SU-DHL-6 (cell line): ENCODE data around the gene GLRA1.

Source experiments
- H2AFZ ChIP-seq: fragments of 200-600 bp; sonication (generic); 2 replicates; pipeline ENCODE4 v1.6.1; 2014; ENCODE audit warnings: low read depth, mild to moderate bottlenecking, moderate library complexity, mixed read lengths, antibody characterized with exemption, low read length; ENCODE audit not compliant: severe bottlenecking
- H3F3A ChIP-seq: fragments of 200-600 bp; shearing (Covaris generic); 2 replicates; pipeline ENCODE4 v1.6.0; 2016; ENCODE audit warnings: antibody characterized with exemption, mild to moderate bottlenecking; ENCODE audit not compliant: insufficient read depth
- H3K27ac ChIP-seq: fragments of 200-600 bp; sonication (generic); 2 replicates; pipeline ENCODE4 v1.5.1; 2016; ENCODE audit warnings: low read depth, mild to moderate bottlenecking, low read length, moderate library complexity, mixed read lengths
- H3K27me3 ChIP-seq: fragments of 200-600 bp; sonication (generic), shearing (Covaris generic); 2 replicates; pipeline ENCODE4 v1.6.0; 2014; ENCODE audit warnings: mild to moderate bottlenecking, low read length
- H3K36me3 ChIP-seq: fragments of 200-600 bp; sonication (generic); 2 replicates; pipeline ENCODE4 v1.6.1; 2014; ENCODE audit warnings: mild to moderate bottlenecking, low read length, mixed read lengths
- H3K4me2 ChIP-seq: fragments of 300-600, 200-600 bp; shearing (Covaris generic), sonication (generic); 2 replicates; pipeline ENCODE4 v1.6.0; 2014; ENCODE audit warnings: low read length, low read depth, mild to moderate bottlenecking; ENCODE audit not compliant: poor library complexity, severe bottlenecking
- H3K4me3 ChIP-seq: fragments of 200-600 bp; sonication (generic); 2 replicates; pipeline ENCODE4 v1.5.1; 2014; ENCODE audit warnings: antibody characterized with exemption, low read length, mild to moderate bottlenecking, mixed read lengths; ENCODE audit not compliant: insufficient read depth, poor library complexity, severe bottlenecking
- H3K79me2 ChIP-seq: fragments of 200-600 bp; sonication (generic); 2 replicates; pipeline ENCODE4 v1.6.1; 2014; ENCODE audit warnings: mild to moderate bottlenecking, low read length, moderate library complexity; ENCODE audit not compliant: insufficient read depth
- H3K9ac ChIP-seq: fragments of 200-600 bp; sonication (generic); 2 replicates; pipeline ENCODE4 v1.7.0; 2014; ENCODE audit warnings: mild to moderate bottlenecking, low read length
- H3K9me2 ChIP-seq: fragments of 200-600 bp; sonication (generic); replicated peaks from 2 replicates; pipeline ENCODE4 v1.6.1; 2014; ENCODE audit warnings: low read length; ENCODE audit not compliant: insufficient read depth
- H3K9me3 ChIP-seq: fragments of 200-600 bp; sonication (generic); 2 replicates; pipeline ENCODE4 v1.6.1; 2014; ENCODE audit warnings: low read length, mixed read lengths; ENCODE audit not compliant: insufficient read depth
- H4K20me1 ChIP-seq: fragments of 200-600 bp; sonication (generic); 2 replicates; pipeline ENCODE4 v1.6.1; 2014; ENCODE audit warnings: low read depth, mild to moderate bottlenecking, antibody characterized with exemption, low read length, moderate library complexity, mixed read lengths
- EZH2phosphoT487 ChIP-seq: fragments of 200-600 bp; sonication (generic), shearing (Covaris generic); conservative IDR thresholded peaks from 2 replicates; pipeline ENCODE4 v1.6.1; 2018; ENCODE audit warnings: mild to moderate bottlenecking, antibody characterized with exemption, low read length, moderate library complexity, mixed read lengths
- TF ChIP-seq, protein P1 (sequence below): fragments of 200-600 bp; sonication (generic); IDR thresholded peaks from one replicate; pipeline ENCODE4 v1.5.1; 2017; ENCODE audit warnings: antibody characterized with exemption, mild to moderate bottlenecking, low read length, moderate library complexity; ENCODE audit not compliant: insufficient read depth, poor library complexity, severe bottlenecking

The GLRA1 gene

DNA sequence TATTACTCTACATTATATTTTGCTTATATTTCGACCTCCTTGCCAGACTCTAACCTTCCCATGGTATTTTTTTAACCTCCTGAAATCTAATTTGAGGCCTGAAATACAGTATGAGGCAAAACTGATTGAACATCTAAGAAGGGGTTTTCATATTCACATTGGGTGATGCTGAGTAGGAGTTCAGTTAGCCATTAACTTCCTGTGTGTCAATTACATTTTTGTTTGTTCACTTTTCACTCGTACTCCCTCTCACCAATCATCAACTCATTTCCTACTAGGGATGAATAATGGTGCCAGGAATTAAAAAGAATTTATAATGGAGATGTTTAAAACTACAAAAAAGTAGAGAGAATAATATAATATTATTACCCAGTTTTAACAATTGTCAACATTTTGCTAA lies 27.6 kb upstream of the GLRA1 start:
- no peak overlapping the region for H3K4me3 ChIP-seq

DNA sequence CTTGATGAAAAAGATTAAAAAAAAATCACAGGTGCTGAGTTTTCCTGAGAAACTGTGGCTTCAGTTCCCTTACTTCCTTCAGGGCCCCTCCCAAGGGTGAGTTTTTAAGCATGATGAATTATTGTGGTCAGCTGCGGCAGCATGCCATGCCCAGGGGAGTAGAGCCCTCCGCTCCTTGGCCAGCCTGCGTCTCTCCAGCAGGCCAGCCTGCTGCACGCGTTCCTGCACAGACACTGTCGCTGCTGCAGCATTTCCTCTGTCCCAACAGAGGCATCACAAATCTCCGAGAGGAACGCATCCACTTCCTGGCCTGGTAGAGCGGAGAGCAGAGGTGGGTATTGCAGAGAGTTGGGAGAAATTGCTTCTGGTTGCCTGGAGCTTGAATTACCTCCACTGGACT lies 26.1 kb upstream of the GLRA1 start:
- no peak overlapping the region for H3K4me2 ChIP-seq
- no peak overlapping the region for H3K9ac ChIP-seq

More for the DNA sequence above, 27.6 kb upstream of the GLRA1 start:
- H3K9ac ChIP-seq, result no peak overlapping the region
- no peaks in the 10 kb centered on the region for H3K79me2 ChIP-seq
- no peaks in the 10 kb centered on the region for H3K9me3 ChIP-seq
- H2AFZ ChIP-seq, result no peak overlapping the region
- H3F3A ChIP-seq, result no peaks in the 10 kb centered on the region
- H3K27me3 ChIP-seq, result no peaks in the 10 kb centered on the region
- no peaks in the 10 kb centered on the region for H3K36me3 ChIP-seq
- H3K27ac ChIP-seq, result no peak overlapping the region
- no peaks in the 10 kb centered on the region for H4K20me1 ChIP-seq
- H3K4me2 ChIP-seq, result no peak overlapping the region
- TF ChIP-seq EZH2phosphoT487, result no peak
- TF ChIP-seq, protein P1, sequence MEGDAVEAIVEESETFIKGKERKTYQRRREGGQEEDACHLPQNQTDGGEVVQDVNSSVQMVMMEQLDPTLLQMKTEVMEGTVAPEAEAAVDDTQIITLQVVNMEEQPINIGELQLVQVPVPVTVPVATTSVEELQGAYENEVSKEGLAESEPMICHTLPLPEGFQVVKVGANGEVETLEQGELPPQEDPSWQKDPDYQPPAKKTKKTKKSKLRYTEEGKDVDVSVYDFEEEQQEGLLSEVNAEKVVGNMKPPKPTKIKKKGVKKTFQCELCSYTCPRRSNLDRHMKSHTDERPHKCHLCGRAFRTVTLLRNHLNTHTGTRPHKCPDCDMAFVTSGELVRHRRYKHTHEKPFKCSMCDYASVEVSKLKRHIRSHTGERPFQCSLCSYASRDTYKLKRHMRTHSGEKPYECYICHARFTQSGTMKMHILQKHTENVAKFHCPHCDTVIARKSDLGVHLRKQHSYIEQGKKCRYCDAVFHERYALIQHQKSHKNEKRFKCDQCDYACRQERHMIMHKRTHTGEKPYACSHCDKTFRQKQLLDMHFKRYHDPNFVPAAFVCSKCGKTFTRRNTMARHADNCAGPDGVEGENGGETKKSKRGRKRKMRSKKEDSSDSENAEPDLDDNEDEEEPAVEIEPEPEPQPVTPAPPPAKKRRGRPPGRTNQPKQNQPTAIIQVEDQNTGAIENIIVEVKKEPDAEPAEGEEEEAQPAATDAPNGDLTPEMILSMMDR, result no peak
- H3K9me2 ChIP-seq, result no peaks in the 10 kb centered on the region

DNA sequence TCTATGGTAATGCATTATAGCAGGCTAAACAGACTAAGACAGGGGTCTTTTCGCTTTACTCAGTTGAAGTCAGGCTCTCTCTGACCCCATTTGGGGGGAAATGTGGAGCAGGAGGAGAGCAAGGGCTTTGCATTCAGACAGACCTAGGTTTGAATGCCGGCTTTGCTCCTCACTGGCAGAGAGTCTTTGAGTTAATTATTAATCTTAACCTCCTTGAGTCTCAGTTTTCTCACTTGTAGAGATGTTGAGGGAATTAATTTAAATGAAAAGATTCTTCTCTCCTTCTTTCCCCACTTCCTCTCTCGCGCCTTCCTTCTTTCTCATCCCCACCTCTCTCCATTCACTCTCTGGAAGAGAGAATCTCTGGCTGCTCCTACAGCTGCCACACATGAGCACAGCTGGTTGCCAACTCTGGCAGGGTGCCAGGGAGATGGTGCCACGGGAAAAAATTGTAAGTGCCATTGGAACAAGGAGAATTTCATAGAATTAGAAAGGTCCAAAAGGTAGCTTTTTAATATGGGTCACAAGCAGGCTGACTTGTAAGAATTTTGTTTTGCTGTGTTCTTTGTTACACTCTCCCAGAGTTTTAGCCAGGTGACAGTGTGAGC lies 25.2 kb upstream of the GLRA1 start:
- Histone ChIP-seq H3K9me3 (no peaks in the 10 kb centered on the region), H3K9ac (no peak overlapping the region), H4K20me1 (no peaks in the 10 kb centered on the region), H3K4me3 (no peak overlapping the region), H3K9me2 (no peaks in the 10 kb centered on the region), H3F3A (no peaks in the 10 kb centered on the region), H3K4me2 (no peak overlapping the region), H3K27me3 (no peaks in the 10 kb centered on the region), H3K27ac (no peak overlapping the region), H3K79me2 (no peaks in the 10 kb centered on the region), H2AFZ (no peak overlapping the region), H3K36me3 (no peaks in the 10 kb centered on the region)
- TF ChIP-seq, protein P1, result no peak
- TF ChIP-seq EZH2phosphoT487, result no peak

More for the DNA sequence above, 26.1 kb upstream of the GLRA1 start:
- no peaks in the 10 kb centered on the region for H3K79me2 ChIP-seq
- no peaks in the 10 kb centered on the region for H3K9me3 ChIP-seq
- H3F3A ChIP-seq, result no peaks in the 10 kb centered on the region
- no peaks in the 10 kb centered on the region for H3K36me3 ChIP-seq
- no peaks in the 10 kb centered on the region for H3K27me3 ChIP-seq
- no peak overlapping the region for H2AFZ ChIP-seq
- no peak overlapping the region for H3K4me3 ChIP-seq
- TF ChIP-seq EZH2phosphoT487, result no peak
- TF ChIP-seq, protein P1, result no peak
- no peak overlapping the region for H3K27ac ChIP-seq
- no peaks in the 10 kb centered on the region for H4K20me1 ChIP-seq
- H3K9me2 ChIP-seq, result no peaks in the 10 kb centered on the region
